Activated T-cell treated with anti-CD3 and anti-CD28 coated beads, Interleukin-2, amount 50 U/mL, for 48 hours (primary cell): ENCODE results near the gene SUN2.

Source experiments
- DNase-seq, 2 experiments: peaks; one replicate each; pipeline ENCODE4 v3.0.0-alpha.2; 2020

SUN2 gene

GRCh38 chr22:38777087-38777671, 21.4 kb upstream of the SUN2 start:
- DNase-seq, result no peak

DNA sequence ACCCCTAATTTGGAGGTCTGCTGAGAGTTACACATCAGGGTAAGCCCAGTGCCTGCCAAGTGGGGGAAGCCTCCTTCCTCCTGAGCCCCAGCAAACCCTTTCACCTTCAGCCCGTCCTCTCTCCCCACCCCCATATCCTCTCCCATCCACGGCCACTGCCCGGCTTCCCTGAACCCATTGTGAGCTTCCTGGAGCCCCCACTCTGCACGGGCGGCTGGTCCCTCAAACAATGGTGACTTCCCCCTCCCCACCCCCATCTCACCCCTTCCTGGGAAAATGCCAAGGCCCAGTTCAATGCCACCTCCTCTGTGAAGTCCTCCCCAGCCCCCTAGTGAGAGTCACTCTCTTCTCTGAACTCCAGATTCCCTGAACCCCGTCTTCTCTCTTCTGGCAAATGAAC, 20.3 kb upstream of the SUN2 start:
- DNase-seq, result no peak

- DNase-seq, result no peak
These were observed 19.9 kb upstream of the SUN2 start for GRCh38 chr22:38775656-38776055.

GRCh38 chr22:38774496-38775166, 18.8 kb upstream of the SUN2 start:
- no peak for DNase-seq

DNA sequence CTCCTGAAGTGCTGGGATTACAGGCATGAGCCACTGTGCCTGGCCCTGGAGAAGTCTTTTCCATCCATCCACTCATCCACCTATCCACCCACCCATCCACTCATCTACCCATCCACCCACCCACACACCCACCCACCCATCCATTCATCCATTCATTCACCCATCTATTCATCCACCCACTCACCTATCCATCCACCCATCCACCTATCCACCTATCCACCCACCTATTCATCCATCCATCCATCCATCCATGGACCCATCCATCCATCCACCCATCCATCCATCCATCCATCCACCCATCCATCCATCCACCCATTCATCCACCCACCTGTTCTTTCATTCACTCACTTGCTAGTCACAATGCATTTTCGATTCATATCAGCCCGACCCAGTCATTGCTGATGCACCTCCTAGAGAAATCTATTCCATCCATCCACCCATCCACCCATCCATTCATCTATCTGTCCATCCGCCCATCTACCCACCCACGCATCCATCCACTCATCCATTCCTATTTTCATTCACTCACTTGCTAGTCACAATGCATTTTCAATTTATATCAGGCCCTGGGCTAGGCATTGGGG, 17.7 kb upstream of the SUN2 start:
- no peak for DNase-seq

- no peak for DNase-seq
These were observed 16.8 kb upstream of the SUN2 start for GRCh38 chr22:38772623-38772873.

DNA sequence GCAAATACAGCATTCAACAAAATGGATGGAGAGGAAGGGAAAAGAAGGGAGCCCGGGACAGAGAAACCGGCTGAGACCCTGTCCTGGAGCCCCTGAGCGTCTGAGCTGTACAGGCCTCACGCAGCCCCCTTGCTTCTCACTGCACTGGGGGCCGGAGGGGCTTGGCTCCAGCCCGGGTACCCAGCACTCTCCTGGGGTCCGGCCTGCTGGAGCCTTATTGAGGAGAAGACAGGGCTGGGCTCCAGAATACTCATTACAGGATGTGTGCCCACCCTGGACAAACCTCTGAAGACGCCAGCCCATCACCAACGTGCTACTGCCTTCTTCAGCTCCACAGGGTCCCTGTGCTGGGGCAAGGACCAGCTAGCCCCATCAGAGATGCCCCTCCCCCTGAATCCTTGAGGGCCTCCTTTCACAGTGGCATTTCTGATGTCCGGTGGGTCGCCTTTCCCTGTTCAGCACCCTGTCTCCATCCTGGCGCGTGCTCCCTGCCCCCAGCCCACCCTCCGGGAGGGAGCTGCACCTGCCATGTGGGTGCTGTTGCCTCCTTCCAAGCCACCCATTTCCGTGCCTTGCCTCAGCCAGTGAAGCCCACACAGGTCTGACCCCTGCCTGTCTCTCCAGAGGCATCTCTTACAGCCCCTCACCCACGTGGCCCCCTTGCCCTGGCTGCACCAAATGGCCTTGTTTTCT, 14.6 kb upstream of the SUN2 start:
- no peak for DNase-seq

DNA sequence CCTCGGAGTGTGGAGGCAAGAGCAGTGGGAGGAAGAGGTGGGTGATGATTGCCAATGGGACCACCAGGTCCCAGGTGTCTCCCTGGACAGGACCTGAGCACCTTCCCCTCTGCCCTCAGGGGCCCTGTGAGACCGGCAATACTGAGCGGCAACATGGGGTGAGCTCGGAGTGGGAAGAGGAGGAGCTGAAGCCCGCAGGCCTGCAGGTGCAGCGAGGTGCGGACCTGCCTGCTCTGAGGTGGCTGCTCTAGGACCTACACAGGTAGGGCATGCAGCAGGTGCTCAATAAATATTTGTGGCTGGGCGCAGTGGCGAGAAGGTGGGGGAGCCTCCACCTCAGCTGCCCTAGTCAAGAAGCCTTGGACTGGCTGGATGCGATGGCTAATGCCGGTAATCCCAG, 12.2 kb upstream of the SUN2 start:
- DNase-seq, result no peak

GRCh38 chr22:38767313-38767712, 11.5 kb upstream of the SUN2 start:
- DNase-seq, result no peak

- DNase-seq, result peak; percentile 45 to 54
These were observed 10.4 kb upstream of the SUN2 start for GRCh38 chr22:38766076-38766777.

DNA sequence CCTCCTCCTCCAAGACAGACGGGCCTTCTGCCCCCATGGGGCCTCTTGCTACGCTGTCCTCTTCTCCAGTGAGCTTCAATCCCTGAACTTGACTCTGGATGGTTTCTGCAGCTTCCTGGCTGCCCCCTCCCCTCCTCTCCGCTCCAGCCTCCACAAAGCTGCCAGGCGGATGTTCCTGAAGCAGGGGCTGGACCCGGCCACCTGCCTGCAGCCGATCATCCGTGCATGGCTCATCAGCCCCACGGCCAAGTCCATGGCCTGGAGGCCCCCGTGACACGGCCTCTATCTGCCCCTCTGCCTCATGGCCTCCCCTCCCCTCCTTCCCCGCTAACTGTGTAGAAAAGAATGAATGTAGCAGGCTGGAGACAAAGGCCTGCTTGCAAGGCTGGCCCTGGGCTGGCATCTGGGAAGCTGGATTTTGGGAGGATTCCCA, 6.8 kb upstream of the SUN2 start:
- no peak for DNase-seq

- DNase-seq, result no peak
These were observed 5.7 kb upstream of the SUN2 start for GRCh38 chr22:38761202-38762162.

GRCh38 chr22:38760477-38761201, 4.8 kb upstream of the SUN2 start:
- no peak for DNase-seq

GRCh38 chr22:38759005-38759404, 3.2 kb upstream of the SUN2 start:
- no peak for DNase-seq

GRCh38 chr22:38758276-38758945, 2.6 kb upstream of the SUN2 start:
- DNase-seq, result peak; percentile 82 to 84

DNA sequence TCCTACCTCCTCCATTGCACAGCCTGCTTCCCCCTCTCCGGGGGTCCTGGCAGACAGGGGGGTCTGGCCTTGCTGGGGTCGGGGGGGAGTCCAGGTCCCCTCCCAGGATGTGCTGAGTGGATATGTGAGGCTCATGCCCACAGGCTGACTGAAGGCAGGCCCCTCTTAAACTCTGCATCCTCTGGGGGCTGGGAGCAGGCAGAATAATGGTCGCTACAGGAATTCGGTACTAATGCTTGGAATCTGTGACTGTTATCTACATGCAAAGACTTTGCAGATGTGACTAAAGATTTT, 1.6 kb upstream of the SUN2 start:
- no peak for DNase-seq

GRCh38 chr22:38756711-38757463, 1.1 kb upstream of the SUN2 start:
- peak; percentile 58 to 62 for DNase-seq

DNA sequence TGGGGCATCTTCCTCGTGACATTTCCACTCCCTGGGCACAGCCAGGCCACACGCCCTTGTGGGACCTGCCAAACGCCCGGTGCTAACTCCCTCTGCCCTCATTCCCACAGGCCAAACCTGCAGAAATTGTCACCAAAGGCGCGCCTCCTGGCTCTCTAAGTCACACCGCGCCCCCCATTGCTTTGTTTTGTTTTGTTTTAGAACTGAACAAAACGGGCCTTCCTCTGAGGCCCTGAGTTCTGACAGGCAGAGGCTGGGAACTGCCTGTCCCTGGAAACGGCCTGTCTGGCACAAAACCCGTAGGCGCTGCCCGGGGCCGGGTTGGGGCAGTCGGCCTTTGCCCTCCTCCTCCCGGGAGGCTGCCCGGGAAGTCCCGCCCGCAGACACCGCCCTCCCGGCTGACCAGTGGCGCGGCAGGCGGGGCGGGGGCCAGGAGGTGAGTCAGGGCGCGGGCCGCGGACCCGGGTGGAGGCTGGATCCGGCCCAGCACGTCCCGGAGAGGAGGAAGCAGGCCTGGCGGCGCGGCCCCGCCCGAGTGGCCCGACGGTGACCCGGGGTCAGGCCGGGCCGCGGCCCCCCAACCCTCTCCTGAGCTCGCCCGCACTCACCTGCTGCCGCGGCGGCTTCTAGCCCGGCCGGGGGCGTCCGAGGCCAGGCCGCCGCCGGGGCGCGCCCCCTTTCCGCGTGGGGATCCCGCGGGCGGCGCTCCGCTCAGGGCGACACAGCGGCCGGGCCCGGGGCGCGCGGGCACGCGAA, 465 bp downstream of the SUN2 start:
- peak; percentile 73 to 78 for DNase-seq

- no peak for DNase-seq
These were observed 1.0 kb downstream of the SUN2 start for GRCh38 chr22:38754751-38755154.
